H54 (cell line): ENCODE measurements around the gene GIGYF1.
"Not testable (repeated sequence)": the region's sequence is repeated elsewhere in the genome, so short reads cannot be mapped to it uniquely, and the experiment has no call there.

Source experiments
- DNase-seq: peaks from one replicate; pipeline ENCODE4 v3.0.0; 2011; ENCODE audit warnings: low spot score, mixed read lengths; ENCODE audit not compliant: insufficient read length
- FAIRE-seq: peaks from 3 replicates; lab custom pipeline; 2011; peaks lifted over from hg19 to GRCh38; lab: Jason Lieb, UNC
- POLR2A ChIP-seq: IDR thresholded peaks from 2 replicates; pipeline ENCODE4 v1.6.1; 2011; ENCODE audit warnings: low read depth, mild to moderate bottlenecking, low read length

Gene GIGYF1

GRCh38 chr7:100720671-100721504 is 26.8 kb upstream of the GIGYF1 start:
- FAIRE-seq = no peak
- no peak for TF ChIP-seq POLR2A
- no peak for DNase-seq

DNA sequence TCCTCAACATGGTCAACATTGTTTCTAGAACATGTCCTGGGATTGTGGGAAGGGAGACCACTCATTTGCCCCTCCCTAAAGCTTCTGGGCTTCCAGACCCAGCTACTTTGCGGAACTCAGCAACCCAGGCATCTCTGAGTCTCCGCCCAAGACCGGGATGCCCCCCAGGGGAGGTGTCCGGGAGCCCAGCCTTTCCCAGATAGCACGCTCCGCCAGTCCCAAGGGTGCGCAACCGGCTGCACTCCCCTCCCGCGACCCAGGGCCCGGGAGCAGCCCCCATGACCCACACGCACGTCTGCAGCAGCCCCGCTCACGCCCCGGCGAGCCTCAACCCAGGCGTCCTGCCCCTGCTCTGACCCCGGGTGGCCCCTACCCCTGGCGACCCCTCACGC is 26.2 kb upstream of the GIGYF1 start, which contains the start of gene EPO:
EPO (plus strand) TSS at position 190 of the 392 bp plus-strand sequence. CDS start 513 bp downstream, outside the sequence.
- DNase-seq (no peak), FAIRE-seq (no peak)
- TF ChIP-seq POLR2A = no peak

GRCh38 chr7:100719523-100720278 is 25.7 kb upstream of the GIGYF1 start:
- no peak for FAIRE-seq
- TF ChIP-seq POLR2A = no peak
- DNase-seq = no peak

GRCh38 chr7:100717073-100717472 is 23.0 kb upstream of the GIGYF1 start:
- DNase-seq, FAIRE-seq: not testable (repeated sequence)

GRCh38 chr7:100714725-100715124 is 20.7 kb upstream of the GIGYF1 start:
- no peak for TF ChIP-seq POLR2A
- DNase-seq (no peak), FAIRE-seq (no peak)

- TF ChIP-seq POLR2A = no peak
- no peak for FAIRE-seq
- no peak for DNase-seq
Measured at GRCh38 chr7:100711369-100711768, 17.3 kb upstream of the GIGYF1 start.

- TF ChIP-seq POLR2A = no peak
- no peak for FAIRE-seq
- no peak for DNase-seq
Measured at GRCh38 chr7:100710452-100710851, 16.4 kb upstream of the GIGYF1 start.

DNA sequence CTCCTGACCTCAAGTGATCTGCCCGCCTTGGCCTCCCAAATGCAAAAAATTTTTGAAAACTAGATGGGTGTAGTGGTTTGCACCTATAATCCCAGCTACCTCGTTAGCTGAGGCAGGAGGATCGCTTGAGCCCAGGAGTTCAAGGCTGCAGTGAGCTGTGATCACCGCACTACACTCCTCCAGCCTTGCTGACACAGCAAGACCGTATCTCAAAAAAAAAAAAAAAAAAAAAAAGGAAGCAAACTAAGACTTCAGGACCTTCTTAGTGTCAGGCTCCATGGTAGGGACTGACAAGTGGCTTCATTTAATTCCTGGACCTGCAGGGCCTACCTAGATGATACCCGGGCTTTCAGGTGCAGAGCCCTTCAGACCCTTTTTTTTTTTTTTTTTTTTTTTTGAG is 14.3 kb upstream of the GIGYF1 start:
- FAIRE-seq = no peak
- TF ChIP-seq POLR2A = no peak
- no peak for DNase-seq

DNA sequence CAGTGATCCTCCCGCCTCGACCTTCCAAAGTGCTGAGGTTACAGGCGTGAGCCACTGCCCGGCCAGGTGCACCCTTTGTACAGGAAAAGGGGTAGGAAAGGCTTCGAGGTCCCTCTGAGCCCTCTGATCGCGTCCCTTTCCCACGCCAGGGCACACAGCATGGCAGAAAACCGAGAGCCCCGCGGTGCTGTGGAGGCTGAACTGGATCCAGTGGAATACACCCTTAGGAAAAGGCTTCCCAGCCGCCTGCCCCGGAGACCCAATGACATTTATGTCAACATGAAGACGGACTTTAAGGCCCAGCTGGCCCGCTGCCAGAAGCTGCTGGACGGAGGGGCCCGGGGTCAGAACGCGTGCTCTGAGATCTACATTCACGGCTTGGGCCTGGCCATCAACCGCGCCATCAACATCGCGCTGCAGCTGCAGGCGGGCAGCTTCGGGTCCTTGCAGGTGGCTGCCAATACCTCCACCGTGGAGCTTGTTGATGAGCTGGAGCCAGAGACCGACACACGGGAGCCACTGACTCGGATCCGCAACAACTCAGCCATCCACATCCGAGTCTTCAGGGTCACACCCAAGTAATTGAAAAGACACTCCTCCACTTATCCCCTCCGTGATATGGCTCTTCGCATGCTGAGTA is 12.7 kb upstream of the GIGYF1 start:
- DNase-seq (no peak), FAIRE-seq (no peak)
- no peak for TF ChIP-seq POLR2A

DNA sequence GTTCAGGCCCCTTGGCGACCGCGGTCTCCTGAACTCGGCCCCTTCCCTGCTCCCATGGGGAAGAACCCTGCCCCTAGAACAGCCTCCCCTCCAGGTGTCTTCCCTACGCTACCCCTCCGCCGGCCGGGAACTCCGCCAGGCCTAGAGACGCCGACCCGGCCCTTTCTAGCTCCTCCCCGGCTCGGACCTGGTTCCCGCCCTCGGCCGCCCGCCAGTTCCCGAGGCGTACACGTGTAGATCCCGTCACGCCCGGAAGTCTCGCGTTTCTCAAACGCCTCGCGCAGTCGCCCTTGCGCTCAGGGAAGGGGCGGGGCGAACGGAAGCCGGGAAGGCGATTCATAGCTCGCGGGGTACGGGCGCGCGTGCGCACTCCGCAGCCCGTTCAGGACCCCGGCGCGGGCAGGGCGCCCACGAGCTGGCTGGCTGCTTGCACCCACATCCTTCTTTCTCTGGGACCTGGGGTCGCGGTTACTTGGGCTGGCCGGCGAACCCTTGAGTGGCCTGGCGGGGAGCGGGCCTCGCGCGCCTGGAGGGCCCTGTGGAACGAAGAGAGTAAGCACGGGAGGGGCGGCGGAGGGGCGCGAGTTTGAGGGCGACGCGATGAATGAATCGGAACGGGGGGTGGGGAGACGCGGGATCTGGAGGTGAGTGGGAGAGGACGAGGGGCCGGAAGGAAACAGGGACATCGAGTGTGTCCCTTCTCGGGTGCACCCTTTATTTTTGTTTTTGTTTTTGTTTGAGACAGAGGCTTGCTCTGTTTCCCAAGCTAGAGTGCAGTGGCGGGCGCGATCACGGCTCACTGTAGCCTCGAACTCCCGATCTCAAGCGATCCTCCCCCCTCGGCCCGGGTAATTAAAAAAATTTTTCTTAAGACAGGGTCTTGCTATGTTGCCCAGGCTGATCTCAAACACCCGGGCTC is 12.0 kb upstream of the GIGYF1 start, which contains the start of gene POP7:
POP7 (plus strand) TSS at position 369 of the 919 bp plus-strand sequence. CDS start 710 bp downstream, outside the sequence.
- TF ChIP-seq POLR2A = peak; percentile 68
- peak; percentile 95 for DNase-seq
- FAIRE-seq = no peak

DNA sequence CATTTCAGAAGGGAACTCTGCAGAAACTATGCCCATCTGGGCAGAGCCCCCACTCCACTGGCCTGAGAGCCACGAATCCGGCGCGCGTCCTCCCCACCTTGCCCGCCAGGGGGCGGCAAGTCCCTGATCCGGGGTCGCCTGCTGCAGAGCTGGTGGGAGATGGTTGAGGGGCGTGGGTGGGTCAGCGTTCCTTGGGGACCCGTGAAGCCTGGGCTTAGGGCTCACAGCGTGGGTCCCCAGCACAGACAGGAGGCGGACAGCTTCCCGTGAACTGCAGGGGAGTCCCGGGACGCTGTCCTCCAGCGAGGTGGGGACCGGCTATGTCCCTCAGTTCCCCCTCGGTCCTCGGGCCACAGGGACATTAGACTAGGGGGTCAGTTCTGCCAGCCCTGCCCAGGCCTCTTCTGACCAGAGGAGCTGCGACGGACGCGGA is 11.3 kb upstream of the GIGYF1 start:
- TF ChIP-seq POLR2A = no peak
- FAIRE-seq = no peak
- peak; percentile 87 for DNase-seq

GRCh38 chr7:100701089-100701488 is 7.0 kb upstream of the GIGYF1 start:
- not testable (repeated sequence) for FAIRE-seq, DNase-seq

DNA sequence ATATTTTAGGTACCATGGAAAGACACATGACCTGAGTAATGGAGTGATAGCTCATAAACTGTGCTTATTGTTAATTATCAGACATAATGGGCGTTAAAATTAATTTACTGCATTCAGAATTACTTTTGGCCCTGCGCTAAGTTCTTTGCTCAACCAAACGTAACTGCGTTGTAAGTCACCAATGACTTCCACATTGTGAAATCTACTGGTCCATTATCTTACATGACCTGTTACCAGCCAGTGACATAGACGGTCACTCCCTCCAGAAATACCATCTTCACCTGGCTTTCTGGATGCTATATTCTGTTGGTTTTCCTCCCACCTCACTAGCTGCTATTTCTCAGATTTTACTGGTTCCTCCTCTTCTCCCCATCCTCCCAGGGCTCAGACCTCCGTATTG is 5.0 kb upstream of the GIGYF1 start:
- no peak for TF ChIP-seq POLR2A
- no peak for DNase-seq
- no peak for FAIRE-seq
